Activated CD8-positive, alpha-beta memory T cell treated with anti-CD3 and anti-CD28 coated beads, Interleukin-2, amount 50 U/mL, for 24 hours (primary cell): ENCODE results near the gene OR51V1.
"Not testable (repeated sequence)": the region's sequence is repeated elsewhere in the genome, so short reads cannot be mapped to it uniquely, and the experiment has no call there.

Experiments
- DNase-seq: peaks from one replicate; pipeline ENCODE4 v3.0.0-alpha.2; 2020; ENCODE audit errors: extremely low read depth

The OR51V1 gene, protein sequence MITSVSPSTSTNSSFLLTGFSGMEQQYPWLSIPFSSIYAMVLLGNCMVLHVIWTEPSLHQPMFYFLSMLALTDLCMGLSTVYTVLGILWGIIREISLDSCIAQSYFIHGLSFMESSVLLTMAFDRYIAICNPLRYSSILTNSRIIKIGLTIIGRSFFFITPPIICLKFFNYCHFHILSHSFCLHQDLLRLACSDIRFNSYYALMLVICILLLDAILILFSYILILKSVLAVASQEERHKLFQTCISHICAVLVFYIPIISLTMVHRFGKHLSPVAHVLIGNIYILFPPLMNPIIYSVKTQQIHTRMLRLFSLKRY

DNA sequence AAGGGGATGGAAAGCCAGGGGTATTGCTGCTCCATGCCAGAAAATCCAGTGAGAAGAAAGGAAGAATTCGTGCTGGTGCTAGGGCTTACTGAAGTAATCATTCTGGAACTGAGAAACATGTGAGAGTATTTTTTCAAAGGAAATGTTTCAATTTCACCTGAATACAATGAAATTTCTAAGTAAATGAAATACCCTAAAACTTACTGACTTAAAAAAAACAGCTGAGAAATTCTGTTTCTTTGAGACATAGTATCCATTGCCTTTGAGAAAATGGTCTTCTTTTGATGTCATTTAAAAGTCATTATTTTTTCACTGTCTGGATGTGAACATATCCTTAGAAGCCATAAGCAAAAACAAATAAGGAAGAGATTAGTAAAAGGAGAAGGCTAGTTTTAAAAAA lies at the start of gene OR51V1:
OR51V1 (minus strand) TSS at position 101 of the 400 bp plus-strand sequence; CDS start at position 101, 0 bp downstream.
- DNase-seq = no peak

DNA sequence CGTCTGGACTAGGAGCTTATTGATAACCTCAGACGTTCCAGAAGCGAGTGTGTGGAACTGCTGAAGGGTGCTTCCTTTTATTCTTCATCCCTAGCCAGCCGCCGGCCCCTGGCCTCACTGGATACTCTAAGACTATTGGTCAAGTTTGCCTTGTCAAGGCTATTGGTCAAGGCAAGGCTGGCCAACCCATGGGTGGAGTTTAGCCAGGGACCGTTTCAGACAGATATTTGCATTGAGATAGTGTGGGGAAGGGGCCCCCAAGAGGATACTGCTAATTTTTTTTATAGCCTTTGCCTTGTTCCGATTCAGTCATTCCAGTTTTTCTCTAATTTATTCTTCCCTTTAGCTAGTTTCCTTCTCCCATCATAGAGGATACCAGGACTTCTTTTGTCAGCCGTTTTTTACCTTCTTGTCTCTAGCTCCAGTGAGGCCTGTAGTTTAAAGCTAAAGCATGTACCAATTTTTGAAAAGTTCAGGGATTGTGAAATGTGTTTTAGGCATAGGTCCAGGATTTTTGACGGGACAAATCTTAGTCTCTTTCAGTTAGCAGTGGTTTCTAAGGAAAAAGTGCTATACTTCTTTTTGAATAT lies 49.4 kb upstream of the OR51V1 start, which contains the start of gene HBG1:
HBG1 (minus strand) TSS at position 51 of the 590 bp plus-strand sequence. CDS start 53 bp downstream, outside the sequence.
- DNase-seq = not testable (repeated sequence)

- not testable (repeated sequence) for DNase-seq
Measured at GRCh38 chr11:5248498-5248897, 48.0 kb upstream of the OR51V1 start.

GRCh38 chr11:5247472-5248192 lies 47.1 kb upstream of the OR51V1 start:
- no peak for DNase-seq

DNA sequence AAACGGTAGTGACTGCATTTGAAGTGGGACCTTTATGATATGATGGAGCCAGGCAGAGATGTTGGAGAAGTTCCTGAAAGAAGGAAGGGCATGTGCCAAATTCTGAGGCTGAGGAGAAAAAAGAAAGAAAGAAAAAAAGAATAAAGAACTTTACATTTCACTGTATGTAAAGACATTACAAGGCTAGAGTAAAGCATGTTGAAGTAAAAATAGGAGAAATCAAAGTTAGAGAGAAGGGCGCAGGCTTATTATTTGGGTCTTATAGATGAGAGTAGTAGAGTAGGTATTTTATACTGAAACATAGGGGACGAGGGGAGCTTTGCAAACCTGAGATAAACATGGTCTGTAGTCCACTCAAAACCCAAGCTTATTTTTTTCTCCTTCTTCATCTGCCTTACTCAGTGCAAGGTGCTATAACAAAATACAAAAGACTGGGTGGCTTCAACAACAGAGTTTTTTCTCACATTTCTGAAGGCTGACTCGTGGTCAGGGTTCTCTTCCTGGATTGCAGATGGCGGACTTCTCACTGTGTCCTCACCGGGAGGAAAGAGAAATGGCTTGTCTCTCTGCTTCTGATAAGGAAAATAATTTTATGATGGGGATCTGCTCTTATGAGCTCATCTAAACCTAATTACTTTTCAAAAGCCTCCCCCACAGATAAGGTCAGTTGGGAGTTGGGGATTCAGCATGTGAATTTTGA lies 46.4 kb upstream of the OR51V1 start:
- DNase-seq = no peak

DNA sequence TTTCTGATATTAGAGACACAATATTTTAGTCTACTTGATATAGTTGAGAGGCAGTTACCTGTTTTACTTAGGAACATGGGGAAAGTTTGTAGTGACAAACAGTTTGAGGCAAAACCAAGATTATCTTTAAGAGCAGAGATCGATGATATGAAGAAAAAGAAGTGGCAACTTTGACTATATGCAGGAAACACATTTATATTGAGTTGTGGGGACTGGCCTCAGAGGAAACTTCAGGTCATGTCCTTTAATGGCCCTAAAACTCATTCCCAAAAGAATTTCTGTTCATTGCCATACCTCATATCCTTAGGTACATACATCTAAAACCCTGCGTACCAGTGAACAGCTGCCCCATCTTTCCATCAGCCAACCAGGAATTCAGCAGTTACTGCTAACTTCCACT lies 44.7 kb upstream of the OR51V1 start:
- no peak for DNase-seq

- no peak for DNase-seq
Measured at GRCh38 chr11:5243816-5244180, 43.3 kb upstream of the OR51V1 start.

GRCh38 chr11:5242933-5243815 lies 42.7 kb upstream of the OR51V1 start:
- DNase-seq = no peak

- no peak for DNase-seq
Measured at GRCh38 chr11:5242208-5242607, 41.7 kb upstream of the OR51V1 start.

DNA sequence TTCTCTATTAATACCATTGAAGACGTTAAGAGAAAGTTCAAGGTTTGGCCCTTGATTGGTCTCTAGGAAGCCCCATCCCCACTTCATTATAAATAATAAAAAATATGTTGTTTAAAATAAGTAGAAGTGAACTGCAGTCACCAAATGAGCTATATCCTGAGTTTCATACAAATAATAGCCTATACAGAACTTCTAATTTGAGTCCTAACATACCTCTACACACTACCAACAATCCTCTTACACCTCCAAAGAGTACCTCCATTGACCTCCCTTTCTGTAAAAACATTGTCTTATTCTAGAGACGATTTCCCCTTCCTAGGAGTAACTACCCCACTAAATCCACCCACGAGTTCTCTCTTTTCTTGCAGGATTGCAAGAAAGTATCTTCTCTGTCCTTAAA lies 41.0 kb upstream of the OR51V1 start:
- no peak for DNase-seq

DNA sequence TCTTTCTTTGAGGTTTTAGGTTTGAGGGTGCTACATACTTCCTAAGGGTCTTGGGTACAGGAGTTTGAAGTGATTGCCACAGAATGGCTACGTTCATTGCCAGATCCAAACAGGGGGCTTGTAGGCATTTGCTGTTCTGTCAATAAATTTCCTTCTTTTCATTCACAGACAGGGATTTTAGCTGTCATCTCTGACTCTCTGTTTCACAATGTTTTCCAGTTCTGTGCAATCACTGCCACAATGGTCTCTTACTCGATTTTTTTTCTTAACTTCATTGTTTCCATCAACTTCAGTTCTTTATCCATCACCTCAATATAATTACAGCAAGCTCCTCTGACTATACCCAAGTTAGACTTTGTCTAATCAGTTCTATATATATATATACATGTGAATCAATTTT lies 40.0 kb upstream of the OR51V1 start:
- no peak for DNase-seq

DNA sequence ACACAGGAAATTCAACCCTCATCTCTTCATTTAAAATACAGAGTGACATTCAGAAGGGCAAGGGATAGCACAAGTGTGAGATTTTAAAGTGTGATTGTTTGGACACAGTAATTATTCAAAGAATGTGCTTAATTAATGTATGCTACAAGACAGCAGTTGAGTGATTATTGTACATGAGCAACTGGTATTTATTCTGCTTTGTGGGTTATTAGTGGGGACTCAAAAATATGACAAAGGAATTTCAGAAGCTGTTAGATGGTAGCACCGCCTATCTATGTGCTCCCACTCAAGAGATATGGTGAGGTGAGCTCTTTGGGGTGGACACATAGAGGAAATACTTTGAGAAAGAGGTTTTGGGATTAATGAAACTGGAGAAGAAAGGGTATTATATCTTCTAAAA lies 39.6 kb upstream of the OR51V1 start:
- no peak for DNase-seq

- DNase-seq = no peak
Measured at GRCh38 chr11:5239046-5239445, 38.6 kb upstream of the OR51V1 start.

GRCh38 chr11:5238486-5238885 lies 38.0 kb upstream of the OR51V1 start:
- no peak for DNase-seq

GRCh38 chr11:5237420-5237819 lies 36.9 kb upstream of the OR51V1 start:
- no peak for DNase-seq

DNA sequence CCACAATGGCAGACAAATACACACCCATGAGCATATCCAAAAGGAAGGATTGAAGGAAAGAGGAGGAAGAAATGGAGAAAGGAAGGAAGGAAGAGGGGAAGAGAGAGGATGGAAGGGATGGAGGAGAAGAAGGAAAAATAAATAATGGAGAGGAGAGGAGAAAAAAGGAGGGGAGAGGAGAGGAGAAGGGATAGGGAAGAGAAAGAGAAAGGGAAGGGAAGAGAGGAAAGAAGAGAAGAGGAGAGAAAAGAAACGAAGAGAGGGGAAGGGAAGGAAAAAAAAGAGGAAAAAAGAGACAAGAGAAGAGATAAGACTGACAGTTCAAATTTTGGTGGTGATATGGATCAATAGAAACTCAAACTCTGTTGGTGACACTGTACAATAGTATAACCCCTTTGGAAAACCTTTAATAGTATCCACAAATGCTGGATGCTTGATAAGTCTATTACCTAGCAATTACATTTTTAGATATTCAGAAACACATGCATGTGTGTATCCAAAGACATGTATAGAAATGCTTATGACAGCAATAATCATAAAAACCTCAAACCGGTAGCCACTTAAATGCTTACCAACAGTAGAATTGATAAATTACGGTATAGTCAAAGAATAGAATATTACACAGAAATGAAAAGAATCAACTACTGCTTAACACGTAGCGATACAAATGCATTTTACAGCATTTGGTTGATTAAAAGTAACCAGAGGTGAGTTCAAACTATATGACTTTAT lies 35.0 kb upstream of the OR51V1 start:
- DNase-seq = no peak

- DNase-seq = no peak
Measured at GRCh38 chr11:5234381-5234834, 33.9 kb upstream of the OR51V1 start, which contains the start of gene HBD. Gene HBD, minus strand, starts transcription at chr11:5234483. Its CDS starts 50 bp downstream, at chr11:5234433.

GRCh38 chr11:5233307-5233706 lies 32.8 kb upstream of the OR51V1 start:
- no peak for DNase-seq

DNA sequence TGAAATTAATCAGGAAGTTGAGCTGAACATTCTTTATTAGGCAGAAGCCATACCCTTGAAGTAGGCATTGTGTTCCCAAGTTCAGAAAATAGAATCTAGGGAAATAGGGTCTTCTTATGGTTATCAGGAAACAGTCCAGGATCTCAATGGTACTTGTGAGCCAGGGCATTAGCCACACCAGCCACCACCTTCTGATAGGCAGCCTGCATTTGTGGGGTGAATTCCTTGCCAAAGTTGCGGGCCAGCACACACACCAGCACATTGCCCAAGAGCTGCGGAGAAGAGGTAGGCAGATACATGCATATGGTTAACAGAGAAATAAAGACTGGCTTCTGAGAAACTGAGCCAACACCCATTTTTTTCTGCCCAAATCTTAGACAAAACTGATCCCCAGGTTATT lies 32.3 kb upstream of the OR51V1 start:
- DNase-seq = no peak

DNA sequence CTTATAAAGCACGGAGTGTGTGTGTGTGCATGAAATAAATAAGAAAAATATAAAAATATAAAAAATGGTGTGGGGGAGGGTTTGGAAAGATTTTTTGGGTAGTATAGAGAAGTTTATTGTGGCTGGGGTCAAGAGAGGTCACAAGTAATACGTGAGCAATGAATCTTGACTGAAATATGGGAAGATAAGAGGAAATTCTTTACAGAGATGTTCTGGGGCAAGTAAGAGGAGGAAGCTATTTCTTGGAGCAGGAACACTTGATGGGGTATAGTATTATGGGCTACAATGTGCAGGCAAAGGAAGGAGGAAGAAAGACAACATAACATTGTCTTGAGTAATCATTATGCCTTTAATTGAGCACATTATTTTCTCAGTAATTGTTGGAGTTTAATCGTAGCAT lies 31.7 kb upstream of the OR51V1 start:
- no peak for DNase-seq
